CD14-positive monocyte (primary cell): ENCODE data around the gene L3MBTL3. TPM values are rescaled to one million over a fixed set of nuclear protein-coding genes. Genes with fewer than 3 reads are reported as not detected.
A peak's percentile ranks its signal among the peaks of the same experiment; 100 is the strongest.

Experiments
- DNase-seq, 3 donors: peaks; one replicate each; pipeline ENCODE4 v3.0.0-alpha.2; 2011 to 2022
- H2AFZ ChIP-seq: 2 replicates; pipeline ENCODE4 v1.6.0; 2012; ENCODE audit warnings: mild to moderate bottlenecking, low read depth, low read length, inconsistent platforms; ENCODE audit not compliant: insufficient read depth, poor library complexity, severe bottlenecking
- H3K27ac ChIP-seq, 2 donors: 1 replicate in 1 of 2; 2 replicates in 1 of 2; pipeline ENCODE4 v1.5.1; 2012 to 2013; ENCODE audit warnings: low read length in 2 of 2, control low read depth in 1 of 2, inconsistent platforms in 1 of 2, low read depth in 1 of 2, mild to moderate bottlenecking in 1 of 2
- H3K27me3 ChIP-seq, 2 donors: one replicate each; pipeline versions ENCODE4 v1.6.0 to v1.6.1; 2011 to 2013; ENCODE audit warnings: low read length in 2 of 2; ENCODE audit not compliant: control insufficient read depth in 2 of 2, insufficient read depth in 2 of 2
- H3K36me3 ChIP-seq, 2 donors: replicated peaks in 1 of 2; 1 replicate in 1 of 2; 2 replicates in 1 of 2; pipeline versions ENCODE4 v1.5.1 to v1.6.1; 2012 to 2013; ENCODE audit warnings: low read length in 2 of 2, control low read depth in 1 of 2, inconsistent platforms in 1 of 2, mild to moderate bottlenecking in 1 of 2; ENCODE audit not compliant: insufficient read depth in 2 of 2, control insufficient read depth in 1 of 2
- H3K4me1 ChIP-seq, 2 donors: 1 replicate in 1 of 2; 2 replicates in 1 of 2; pipeline versions ENCODE4 v1.5.1 to v1.6.1; 2012 to 2013; ENCODE audit warnings: low read length in 2 of 2, control low read depth in 1 of 2, inconsistent platforms in 1 of 2, mild to moderate bottlenecking in 1 of 2, moderate library complexity in 1 of 2; ENCODE audit not compliant: insufficient read depth in 2 of 2, control insufficient read depth in 1 of 2
- H3K4me2 ChIP-seq: replicated peaks from 2 replicates; pipeline ENCODE3; 2012; ENCODE audit warnings: low read length, moderate library complexity, mild to moderate bottlenecking; ENCODE audit not compliant: poor library complexity, severe bottlenecking; ENCODE audit errors: extremely low read depth
- H3K4me3 ChIP-seq, 3 experiments: fragments of 200-600 bp in 1 of 3; sonication (generic) in 1 of 3; replicated peaks in 1 of 3; 1 replicate in 2 of 3; 2 replicates in 1 of 3; pipeline ENCODE4 v1.5.1; 2011 to 2013; ENCODE audit warnings: low read length in 3 of 3, mild to moderate bottlenecking in 3 of 3, control low read depth in 2 of 3, low read depth in 2 of 3, inconsistent platforms in 1 of 3, moderate library complexity in 1 of 3
- H3K79me2 ChIP-seq: 2 replicates; pipeline ENCODE4 v1.6.0; 2012; ENCODE audit warnings: mild to moderate bottlenecking, control low read depth, inconsistent platforms, low read length, moderate library complexity; ENCODE audit not compliant: insufficient read depth
- H3K9ac ChIP-seq: 2 replicates; pipeline ENCODE4 v1.6.0; 2017; ENCODE audit warnings: low read length, mild to moderate bottlenecking; ENCODE audit not compliant: insufficient read depth, poor library complexity, severe bottlenecking
- H3K9me3 ChIP-seq, 2 donors: replicated peaks in 1 of 2; 1 replicate in 1 of 2; 2 replicates in 1 of 2; pipeline versions ENCODE4 v1.5.1 to v1.6.1; 2012 to 2013; ENCODE audit warnings: low read length in 2 of 2, control low read depth in 1 of 2; ENCODE audit not compliant: control insufficient read depth in 1 of 2, insufficient read depth in 1 of 2
- H4K20me1 ChIP-seq: 2 replicates; pipeline ENCODE4 v1.6.0; 2012; ENCODE audit warnings: mild to moderate bottlenecking, low read length, control low read depth, moderate library complexity; ENCODE audit not compliant: insufficient read depth
- H3K27ac Mint-ChIP-seq, 7 donors: one replicate each; pipeline ENCODE4 v1.8.0; 2020; ENCODE audit warnings: mild to moderate bottlenecking in 7 of 7, mixed read lengths in 7 of 7, moderate library complexity in 6 of 7, inconsistent platforms in 2 of 7
- H3K27me3 Mint-ChIP-seq, 3 donors: one replicate each; pipeline ENCODE4 v1.8.0; 2021 to 2022; ENCODE audit warnings: low read depth in 3 of 3, mild to moderate bottlenecking in 3 of 3, mixed read lengths in 3 of 3, moderate library complexity in 3 of 3, inconsistent platforms in 1 of 3
- H3K36me3 Mint-ChIP-seq, 2 donors: one replicate each; pipeline ENCODE4 v1.8.0; 2020; ENCODE audit warnings: mixed read lengths in 2 of 2, inconsistent platforms in 1 of 2, mild to moderate bottlenecking in 1 of 2
- H3K4me1 Mint-ChIP-seq: one replicate; pipeline ENCODE4 v1.8.0; 2020; ENCODE audit warnings: mild to moderate bottlenecking, mixed read lengths
- H3K4me3 Mint-ChIP-seq, 2 donors: one replicate each; pipeline ENCODE4 v1.8.0; 2020; ENCODE audit warnings: mild to moderate bottlenecking in 2 of 2, mixed read lengths in 2 of 2, moderate library complexity in 1 of 2
- H3K9me3 Mint-ChIP-seq, 7 donors: one replicate each; pipeline ENCODE4 v1.8.0; 2020 to 2022; ENCODE audit warnings: mixed read lengths in 7 of 7, mild to moderate bottlenecking in 6 of 7, moderate library complexity in 6 of 7, inconsistent platforms in 2 of 7
- WGBS: methylation state at CpG from one replicate; pipeline ENCODE4 v1.1.5; 2013; ENCODE audit warnings: missing lambda C conversion rate; ENCODE audit not compliant: insufficient coverage; 5-methylcytosine and 5-hydroxymethylcytosine counted together
- intact Hi-C, 2 donors: fragments of 100-400 bp; cut with micrococcal nuclease; formaldehyde crosslinking; loops; one replicate each; pipeline versions ENCODE4 v1.15.0 to v1.15.1; 2023
- polyA plus RNA-seq, 3 donors: library from polyadenylated mRNA; depleted of rRNA in 1 of 3; unstranded in 2 of 3; stranded (reverse) in 1 of 3; fragments of 300-500 nt in 2 of 3; fragments of >200 nt in 1 of 3; fragmentation: Illumina TruSeq in 2 of 3; gene quantifications; 1 replicate in 2 of 3; 2 replicates in 1 of 3; pipeline ENCODE4 v1.2.3, GENCODE V29; 2012 to 2021
- TF ChIP-seq, protein P1 (sequence below): fragments of 200-600 bp; IDR thresholded peaks from one replicate; pipeline ENCODE4 v1.8.0; 2022; ENCODE audit warnings: antibody characterized with exemption, mild to moderate bottlenecking

The L3MBTL3 gene
- polyA plus RNA-seq, 3 donors: 2.1 to 8.0 (median 3.7) TPM

DNA sequence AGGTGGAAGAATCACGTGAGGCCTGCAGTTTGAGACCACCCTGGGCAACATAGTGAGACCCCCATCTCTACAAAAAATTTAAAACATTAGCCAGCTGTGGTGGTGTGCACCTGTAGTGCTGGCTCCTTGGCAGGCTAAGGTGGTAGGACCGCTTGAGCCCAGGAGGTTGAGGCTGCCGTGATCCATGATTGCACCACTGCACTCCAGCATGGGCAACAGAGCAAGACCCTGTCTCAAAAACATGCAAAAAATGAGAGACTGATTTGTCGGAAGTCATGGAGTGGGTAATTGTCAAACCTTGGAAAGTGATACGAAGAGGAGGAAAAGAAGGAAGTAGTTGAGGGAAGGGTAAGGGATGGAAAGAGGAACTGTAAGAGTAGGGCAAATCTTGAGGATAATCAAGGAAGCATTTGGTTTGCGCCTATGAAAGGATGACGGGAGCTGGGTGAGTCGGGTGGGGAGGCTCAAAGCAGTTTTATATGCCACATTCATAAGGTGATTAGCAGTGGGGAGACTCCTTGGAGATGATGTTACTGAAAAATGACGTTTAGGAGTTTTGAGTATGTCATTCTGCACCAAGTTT lies 14.5 kb downstream of the L3MBTL3 start:
- WGBS: 63% methylated on average over 8 of the region's 9 CpGs
- Histone ChIP-seq H3K27ac (no peak overlapping the region), H3K9ac (no peak overlapping the region), H3K4me2 (no peak overlapping the region), H3K4me3 (no peak overlapping the region), H3K9me3 (no peaks in the 10 kb centered on the region), H3K4me1 (peaks cover 4% of the 10 kb centered on the region in 2 donors), H2AFZ (no peak overlapping the region), H4K20me1 (peaks cover 59% of the 10 kb centered on the region), H3K79me2 (peaks cover 7% of the 10 kb centered on the region), H3K27me3 (no peaks in the 10 kb centered on the region), H3K36me3 (peaks cover 0 to 5% of the 10 kb centered on the region in 2 donors)
- Mint-ChIP-seq H3K27ac (no peak overlapping the region), H3K36me3 (peaks cover 27 to 34% of the 10 kb centered on the region in 2 donors), H3K4me1 (peaks cover 23% of the 10 kb centered on the region), H3K27me3 (no peaks in the 10 kb centered on the region), H3K4me3 (no peak overlapping the region), H3K9me3 (peaks cover 0 to 6% (median 1%) of the 10 kb centered on the region in 7 donors)
- peak in 2 of 3 donors; percentile 7 to 21 for DNase-seq
- TF ChIP-seq, protein P1, sequence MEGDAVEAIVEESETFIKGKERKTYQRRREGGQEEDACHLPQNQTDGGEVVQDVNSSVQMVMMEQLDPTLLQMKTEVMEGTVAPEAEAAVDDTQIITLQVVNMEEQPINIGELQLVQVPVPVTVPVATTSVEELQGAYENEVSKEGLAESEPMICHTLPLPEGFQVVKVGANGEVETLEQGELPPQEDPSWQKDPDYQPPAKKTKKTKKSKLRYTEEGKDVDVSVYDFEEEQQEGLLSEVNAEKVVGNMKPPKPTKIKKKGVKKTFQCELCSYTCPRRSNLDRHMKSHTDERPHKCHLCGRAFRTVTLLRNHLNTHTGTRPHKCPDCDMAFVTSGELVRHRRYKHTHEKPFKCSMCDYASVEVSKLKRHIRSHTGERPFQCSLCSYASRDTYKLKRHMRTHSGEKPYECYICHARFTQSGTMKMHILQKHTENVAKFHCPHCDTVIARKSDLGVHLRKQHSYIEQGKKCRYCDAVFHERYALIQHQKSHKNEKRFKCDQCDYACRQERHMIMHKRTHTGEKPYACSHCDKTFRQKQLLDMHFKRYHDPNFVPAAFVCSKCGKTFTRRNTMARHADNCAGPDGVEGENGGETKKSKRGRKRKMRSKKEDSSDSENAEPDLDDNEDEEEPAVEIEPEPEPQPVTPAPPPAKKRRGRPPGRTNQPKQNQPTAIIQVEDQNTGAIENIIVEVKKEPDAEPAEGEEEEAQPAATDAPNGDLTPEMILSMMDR: no peak
- intact Hi-C loops: no loop called here

DNA sequence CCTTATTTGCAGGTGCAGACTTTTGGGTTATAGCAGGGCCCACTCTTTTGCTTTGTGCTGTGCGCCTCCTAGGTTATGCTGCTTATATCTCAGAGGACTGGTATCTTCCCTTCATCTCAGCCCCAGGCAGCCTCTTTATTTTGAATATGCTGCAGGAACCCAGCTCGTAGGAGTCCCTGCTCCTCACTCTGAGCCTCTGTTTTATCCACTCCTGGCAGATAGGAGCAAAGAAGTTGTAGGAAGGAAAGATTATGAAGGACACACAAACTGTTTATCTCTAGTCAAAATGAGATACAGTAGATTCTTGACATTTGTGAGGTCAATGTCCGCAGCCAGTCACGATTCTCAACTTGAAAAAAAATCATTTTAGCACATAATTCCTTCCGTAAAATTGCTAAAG lies 15.6 kb downstream of the L3MBTL3 start:
- Histone ChIP-seq H3K4me3 (no peak overlapping the region), H3K27me3 (no peaks in the 10 kb centered on the region), H3K9ac (no peak overlapping the region), H2AFZ (no peak overlapping the region), H4K20me1 (peaks cover 60% of the 10 kb centered on the region), H3K79me2 (peaks cover 7% of the 10 kb centered on the region), H3K4me2 (no peak overlapping the region), H3K9me3 (no peaks in the 10 kb centered on the region), H3K36me3 (peaks cover 0 to 3% of the 10 kb centered on the region in 2 donors), H3K27ac (no peak overlapping the region), H3K4me1 (peaks cover 4% of the 10 kb centered on the region in 2 donors)
- TF ChIP-seq, protein P1: no peak
- Mint-ChIP-seq H3K4me3 (no peak overlapping the region), H3K4me1 (peaks cover 18% of the 10 kb centered on the region), H3K36me3 (peaks cover 28 to 34% of the 10 kb centered on the region in 2 donors), H3K27ac (no peak overlapping the region), H3K9me3 (peaks cover 0 to 6% (median 1%) of the 10 kb centered on the region in 7 donors), H3K27me3 (peaks cover 0 to 3% (median 0%) of the 10 kb centered on the region in 3 donors)
- intact Hi-C loops: no loop called here
- no peak for DNase-seq
- 100% methylated on average over 1 of the region's 5 CpGs for WGBS
